Stomach (tissue), 9 donors: ENCODE results near the gene DYTN. TPM values are rescaled to one million over a fixed set of nuclear protein-coding genes. Genes with fewer than 3 reads are reported as not detected.

Experiments
- DNase-seq, 2 donors: peaks; one replicate each; pipeline versions ENCODE4 v3.0.0 to v3.0.0-alpha.2; 2013 to 2019
- H3K27ac ChIP-seq, 5 donors: fragments of 200-600 bp in 4 of 5; sonication (generic) in 4 of 5; one replicate each; pipeline ENCODE4 v1.5.1; 2013 to 2019; ENCODE audit warnings: mild to moderate bottlenecking in 1 of 5, moderate library complexity in 1 of 5
- H3K27me3 ChIP-seq, 3 donors: fragments of 200-600 bp; sonication (generic); one replicate each; pipeline ENCODE4 v1.5.1; 2017 to 2019; ENCODE audit warnings: mixed run types in 1 of 3
- H3K36me3 ChIP-seq, 4 donors: fragments of 200-600 bp; sonication (generic); 1 replicate in 3 of 4; 2 replicates in 1 of 4; pipeline ENCODE4 v1.5.1; 2016 to 2019
- H3K4me1 ChIP-seq, 4 donors: fragments of 200-600 bp; sonication (generic); one replicate each; pipeline ENCODE4 v1.5.1; 2016 to 2019
- H3K4me3 ChIP-seq, 4 donors: fragments of 200-600 bp; sonication (generic) in 3 of 4; one replicate each; pipeline ENCODE4 v1.5.1; 2016 to 2019; ENCODE audit warnings: mild to moderate bottlenecking in 1 of 4
- H3K9me3 ChIP-seq, 4 donors: fragments of 200-600 bp; sonication (generic); one replicate each; pipeline ENCODE4 v1.5.1; 2016 to 2019
- CTCF ChIP-seq, 7 experiments: fragments of 450-650 bp in 4 of 7; fragments of 200-600 bp in 3 of 7; sonication (generic) in 3 of 7; IDR thresholded peaks; one replicate each; pipeline ENCODE4 v1.5.1; 2016 to 2019; ENCODE audit warnings: antibody characterized with exemption in 7 of 7, control low read depth in 2 of 7, mild to moderate bottlenecking in 1 of 7
- EP300 ChIP-seq: sonication (generic); formaldehyde crosslinking; IDR thresholded peaks from one replicate; pipeline ENCODE4 v1.6.1; 2017; ENCODE audit warnings: antibody characterized with exemption
- POLR2A ChIP-seq, 4 donors: fragments of 450-650 bp; IDR thresholded peaks; one replicate each; pipeline ENCODE4 v1.6.1; 2016; ENCODE audit warnings: antibody characterized with exemption in 4 of 4, control low read depth in 2 of 4, mild to moderate bottlenecking in 1 of 4, moderate library complexity in 1 of 4
- POLR2AphosphoS5 ChIP-seq, 3 donors: sonication (generic); formaldehyde crosslinking; IDR thresholded peaks; one replicate each; pipeline ENCODE4 v1.6.1; 2016; ENCODE audit warnings: antibody characterized with exemption in 3 of 3
- WGBS, 5 donors: extraction: QIAGEN DNeasy Blood & Tissue Kit in 3 of 5; methylation state at CpG; one replicate each; pipeline versions ENCODE4 v1.1.5 to v1.1.7; 2013 to 2018; 5-methylcytosine and 5-hydroxymethylcytosine counted together
- intact Hi-C: fragments of 100-400 bp; cut with DNase I; formaldehyde crosslinking; loops from one replicate; pipeline ENCODE4 v1.15.1; 2023; ENCODE audit warnings: low total_unique reads
- polyA plus RNA-seq, 3 donors: library from polyadenylated mRNA; stranded (reverse); fragments of 200-250 nt; gene quantifications; one replicate each; pipeline ENCODE4 v1.2.3, GENCODE V29; 2013
- small RNA-seq, 4 donors: library from RNA; depleted of rRNA; stranded (forward); fragments of <200 nt; gene quantifications; one replicate each; pipeline ENCODE3, GENCODE V24; 2016
- total RNA-seq, 5 donors: library from RNA; depleted of rRNA; stranded (reverse); fragments of >200 nt; gene quantifications; one replicate each; pipeline versions ENCODE4 v1.1.0 to v1.2.3, GENCODE V29; 2014 to 2016
- donor health status: healthy with polysubstance abuse.
- donor health status: Bipolar disorder and iron deficiency.
- donor health status: healthy.

Gene DYTN
- total and polyA plus RNA-seq, 8 donors, result not detected

- no peaks in the 10 kb centered on the region for H3K36me3 ChIP-seq
- no peaks in the 10 kb centered on the region for H3K27me3 ChIP-seq
- TF ChIP-seq EP300 (no peak), POLR2A (IDR thresholded peaks at IDR 0.05) (no peak)
- H3K27ac ChIP-seq, result no peak overlapping the region
- no peaks in the 10 kb centered on the region for H3K9me3 ChIP-seq
- no peak for DNase-seq
- no peaks in the 10 kb centered on the region for H3K4me1 ChIP-seq
- 72 to 78% (median 77%) methylated on average over 6 of the region's 6 CpGs for WGBS, 5 donors
- no peak overlapping the region for H3K4me3 ChIP-seq
- intact Hi-C loops, result no loop called here
These were observed 103.4 kb downstream of the DYTN start for GRCh38 chr2:206614811-206615210.

- no peak for DNase-seq
- no peaks in the 10 kb centered on the region for H3K4me1 ChIP-seq
- H3K36me3 ChIP-seq, result no peaks in the 10 kb centered on the region
- H3K27me3 ChIP-seq, result no peaks in the 10 kb centered on the region
- no peak overlapping the region for H3K4me3 ChIP-seq
- no peak overlapping the region for H3K27ac ChIP-seq
- H3K9me3 ChIP-seq, result no peaks in the 10 kb centered on the region
- WGBS, 5 donors, result 19 to 43% (median 28%) methylated on average over 3 of the region's 3 CpGs
- intact Hi-C loops, result no loop called here
- TF ChIP-seq POLR2AphosphoS5 (IDR thresholded peaks at IDR 0.05) (no peak), POLR2A (IDR thresholded peaks at IDR 0.05) (no peak), EP300 (no peak), CTCF (IDR thresholded peaks at IDR 0.05) (no peak)
These were observed 106.5 kb downstream of the DYTN start for GRCh38 chr2:206611736-206612135.

GRCh38 chr2:206611191-206611590 is 107.0 kb downstream of the DYTN start:
- WGBS, 5 donors, result 82 to 94% (median 90%) methylated on average over 6 of the region's 6 CpGs
- intact Hi-C loops, result no loop called here
- H3K4me3 ChIP-seq, result no peak overlapping the region
- H3K4me1 ChIP-seq, result no peaks in the 10 kb centered on the region
- DNase-seq, result no peak
- H3K27me3 ChIP-seq, result no peaks in the 10 kb centered on the region
- TF ChIP-seq POLR2AphosphoS5 (IDR thresholded peaks at IDR 0.05) (no peak), POLR2A (IDR thresholded peaks at IDR 0.05) (no peak)
- no peak overlapping the region for H3K27ac ChIP-seq
- H3K9me3 ChIP-seq, result no peaks in the 10 kb centered on the region
- no peaks in the 10 kb centered on the region for H3K36me3 ChIP-seq

- no peak for DNase-seq
- WGBS, 5 donors, result 31 to 67% (median 50%) methylated on average over 1 of the region's 1 CpG
- TF ChIP-seq CTCF (IDR thresholded peaks at IDR 0.05) (no peak), POLR2AphosphoS5 (IDR thresholded peaks at IDR 0.05) (no peak), POLR2A (IDR thresholded peaks at IDR 0.05) (no peak), EP300 (no peak)
- intact Hi-C loops, result no loop called here
- Histone ChIP-seq H3K4me3 (no peak overlapping the region), H3K27ac (no peak overlapping the region), H3K36me3 (no peaks in the 10 kb centered on the region), H3K4me1 (no peaks in the 10 kb centered on the region), H3K27me3 (no peaks in the 10 kb centered on the region), H3K9me3 (no peaks in the 10 kb centered on the region)
These were observed 107.7 kb downstream of the DYTN start for GRCh38 chr2:206610451-206610850.

GRCh38 chr2:206603243-206603642 is 115.0 kb downstream of the DYTN start:
- Histone ChIP-seq H3K27ac (no peak overlapping the region), H3K27me3 (no peaks in the 10 kb centered on the region), H3K9me3 (no peaks in the 10 kb centered on the region), H3K4me3 (no peak overlapping the region), H3K36me3 (no peaks in the 10 kb centered on the region), H3K4me1 (no peaks in the 10 kb centered on the region)
- WGBS, 5 donors, result 82 to 85% (median 85%) methylated on average over 3 of the region's 3 CpGs
- no peak for DNase-seq
- no peak for TF ChIP-seq POLR2AphosphoS5 (IDR thresholded peaks at IDR 0.05)
- TF ChIP-seq EP300, result no peak
- TF ChIP-seq POLR2A (IDR thresholded peaks at IDR 0.05), result no peak
- no peak for TF ChIP-seq CTCF (IDR thresholded peaks at IDR 0.05)
- intact Hi-C loops, result no loop called here

Small RNA genes within 50 kb of the gene (small RNA-seq; reads per million reads assigned to genes)
- gene RF00019, result 0 reads per million in 4 donors

Other genes with a start within 250 kb of the DYTN start
- not detected for gene FAM237A, start 75.9 kb downstream of the DYTN start, total RNA-seq
- gene FAM237A, start 75.9 kb downstream of the DYTN start, polyA plus RNA-seq, result not detected
- under 1 TPM in 3 of 5 donors, not detected in 2; 0.58 to 0.92 (median 0.87) TPM for gene MDH1B, start 46.9 kb upstream of the DYTN start, total RNA-seq
- gene MDH1B, start 46.9 kb upstream of the DYTN start, polyA plus RNA-seq, result under 1 TPM; 0.31 to 0.76 (median 0.63) TPM
- gene FASTKD2, start 47.2 kb upstream of the DYTN start, total RNA-seq, result 10 to 100 TPM in 4 of 5 donors, 1 to 10 TPM in 1; 9.9 to 53.8 (median 20.1) TPM
- gene FASTKD2, start 47.2 kb upstream of the DYTN start, polyA plus RNA-seq, result 10 to 100 TPM in 2 of 3 donors, 1 to 10 TPM in 1; 7.4 to 12.5 (median 11.2) TPM
- gene CPO, start 221.1 kb upstream of the DYTN start, total RNA-seq, result under 1 TPM in 1 of 5 donors, not detected in 4; 0.37 TPM
- under 1 TPM in 1 of 3 donors, not detected in 2; 0.33 TPM for gene CPO, start 221.1 kb upstream of the DYTN start, polyA plus RNA-seq